ENCODE results near the gene ANKRD36. TPM values are rescaled to one million over a fixed set of nuclear protein-coding genes. Genes with fewer than 3 reads are reported as not detected.
"Not testable (repeated sequence)": the region's sequence is repeated elsewhere in the genome, so short reads cannot be mapped to it uniquely, and the experiment has no call there.

The ANKRD36 gene
- total and polyA plus RNA-seq, 2 of the 4 experiments (the other 2 are of a cell fraction): 2.6 to 20.1 TPM

- H2AK5ac ChIP-seq (ENCODE audit: low read depth, low read length); H3K4me1 ChIP-seq (ENCODE audit: control insufficient read depth, insufficient read depth, low read length); intact Hi-C loops (cut with micrococcal nuclease); dilution Hi-C loops (cut with HindIII; ENCODE audit: low sequenced_read_pairs, unreplicated experiment); H3K18ac ChIP-seq (ENCODE audit: low read depth, low read length); H2BK20ac ChIP-seq (ENCODE audit: low read depth, low read length); H3K4me3 ChIP-seq (ENCODE audit: insufficient read depth, low read depth, low read length); H2AK9ac ChIP-seq (replicated peaks; ENCODE audit: low read depth, low read length, poor library complexity); H3K27ac ChIP-seq (ENCODE audit: insufficient read depth, low read length); H4K5ac ChIP-seq (ENCODE audit: low read depth, low read length); in situ Hi-C loops (cut with MboI; ENCODE audit: low sequenced_read_pairs); H3K23ac ChIP-seq (ENCODE audit: low read depth, low read length); H3K56ac ChIP-seq (ENCODE audit: extremely low read depth, insufficient read depth, low read length); H3K14ac ChIP-seq (replicated peaks; ENCODE audit: low read depth, low read length); H3K4me2 ChIP-seq (ENCODE audit: low read depth, low read length); H3K36me3 ChIP-seq (ENCODE audit: control insufficient read depth, insufficient read depth, low read length); ATAC-seq (ENCODE audit: low read depth); H2BK5ac ChIP-seq (ENCODE audit: low read depth, low read length, poor library complexity, severe bottlenecking); H3K9ac ChIP-seq (ENCODE audit: low read depth, low read length); H3K79me1 ChIP-seq (ENCODE audit: low read depth in 1 of 2, low read length in 2 of 2); H3K9me1 ChIP-seq (ENCODE audit: insufficient read depth, low read length); H2BK15ac ChIP-seq (ENCODE audit: low read depth, low read length); CTCF ChIA-PET; H4K20me1 ChIP-seq (ENCODE audit: insufficient read depth, low read length); H4K91ac ChIP-seq (ENCODE audit: insufficient read depth, low read depth, low read length); H4K8ac ChIP-seq (ENCODE audit: low read depth in 2 of 2, low read length in 2 of 2); H2AFZ ChIP-seq (replicated peaks; ENCODE audit: low read length, poor library complexity); H3K4ac ChIP-seq (ENCODE audit: low read depth, low read length); POLR2A ChIA-PET (ENCODE audit: unreplicated experiment); H2BK120ac ChIP-seq (ENCODE audit: low read depth, low read length); BruUV-seq (replicated peaks); H3K9me3 ChIP-seq (ENCODE audit: control insufficient read depth, insufficient read depth, low read length); H3K27me3 ChIP-seq (ENCODE audit: control insufficient read depth, insufficient read depth, low read length): not testable (repeated sequence)
- no CpG with 5 or more reads among the region's 2 CpGs for WGBS, 2 experiments (ENCODE audit: extremely low coverage in 2 of 2, insufficient read length in 1 of 2)
- peak; percentile 8 for DNase-seq
These were observed 87.9 kb downstream of the ANKRD36 start for GRCh38 chr2:97200887-97201286.

- peak; percentile 38 for DNase-seq
- POLR2A ChIA-PET (ENCODE audit: unreplicated experiment); H2BK5ac ChIP-seq (ENCODE audit: low read depth, low read length, poor library complexity, severe bottlenecking); H3K23ac ChIP-seq (ENCODE audit: low read depth, low read length); H4K8ac ChIP-seq (ENCODE audit: low read depth in 2 of 2, low read length in 2 of 2); ATAC-seq (ENCODE audit: low read depth); H3K14ac ChIP-seq (replicated peaks; ENCODE audit: low read depth, low read length); H3K4me2 ChIP-seq (ENCODE audit: low read depth, low read length); H2AFZ ChIP-seq (replicated peaks; ENCODE audit: low read length, poor library complexity); H2AK9ac ChIP-seq (replicated peaks; ENCODE audit: low read depth, low read length, poor library complexity); H3K27me3 ChIP-seq (ENCODE audit: control insufficient read depth, insufficient read depth, low read length); H3K4me1 ChIP-seq (ENCODE audit: control insufficient read depth, insufficient read depth, low read length); H3K18ac ChIP-seq (ENCODE audit: low read depth, low read length); H3K79me1 ChIP-seq (ENCODE audit: low read depth in 1 of 2, low read length in 2 of 2); H3K9me1 ChIP-seq (ENCODE audit: insufficient read depth, low read length); H2BK120ac ChIP-seq (ENCODE audit: low read depth, low read length); H3K27ac ChIP-seq (ENCODE audit: insufficient read depth, low read length); CTCF ChIA-PET; H3K56ac ChIP-seq (ENCODE audit: extremely low read depth, insufficient read depth, low read length); H2BK15ac ChIP-seq (ENCODE audit: low read depth, low read length); BruUV-seq (replicated peaks); intact Hi-C loops (cut with micrococcal nuclease); H4K5ac ChIP-seq (ENCODE audit: low read depth, low read length); H4K20me1 ChIP-seq (ENCODE audit: insufficient read depth, low read length); H2BK20ac ChIP-seq (ENCODE audit: low read depth, low read length); H3K36me3 ChIP-seq (ENCODE audit: control insufficient read depth, insufficient read depth, low read length); H3K9ac ChIP-seq (ENCODE audit: low read depth, low read length); dilution Hi-C loops (cut with HindIII; ENCODE audit: low sequenced_read_pairs, unreplicated experiment); H4K91ac ChIP-seq (ENCODE audit: insufficient read depth, low read depth, low read length); H3K9me3 ChIP-seq (ENCODE audit: control insufficient read depth, insufficient read depth, low read length); H3K4me3 ChIP-seq (ENCODE audit: insufficient read depth, low read depth, low read length); in situ Hi-C loops (cut with MboI; ENCODE audit: low sequenced_read_pairs); H3K4ac ChIP-seq (ENCODE audit: low read depth, low read length); H2AK5ac ChIP-seq (ENCODE audit: low read depth, low read length): not testable (repeated sequence)
- no CpG with 5 or more reads among the region's 5 CpGs for WGBS, 2 experiments (ENCODE audit: extremely low coverage in 2 of 2, insufficient read length in 1 of 2)
These were observed 89.8 kb downstream of the ANKRD36 start for GRCh38 chr2:97202643-97203250.

Data from IMR-90 (cell line).